ENCODE results near the gene TMEM161B.

GRCh38 chr5:88235346-88235745 lies 33.3 kb downstream of the TMEM161B start:
- TF ChIP-seq TAF1 (IDR thresholded peaks at IDR 0.05; ENCODE audit: low read depth, low read length): no peak
- TF ChIP-seq POLR2A (IDR thresholded peaks at IDR 0.05; ENCODE audit: low read depth, low read length): no peak
- no peak for TF ChIP-seq SPI1 (IDR thresholded peaks at IDR 0.05; ENCODE audit: low read depth, low read length)
- TF ChIP-seq POU2F2 (IDR thresholded peaks at IDR 0.05; ENCODE audit: low read depth, low read length): no peak
- TF ChIP-seq POLR2AphosphoS5 (IDR thresholded peaks at IDR 0.05; ENCODE audit: low read depth, low read length): no peak
- no peak for TF ChIP-seq PAX5 (IDR thresholded peaks at IDR 0.05; ENCODE audit: insufficient read depth, low read length, severe bottlenecking)

Data from GM12891 (cell line).